Measurements from ENCODE around the gene PDLIM5.
"Not testable (repeated sequence)": the region's sequence is repeated elsewhere in the genome, so short reads cannot be mapped to it uniquely, and the experiment has no call there.

Gene PDLIM5

DNA sequence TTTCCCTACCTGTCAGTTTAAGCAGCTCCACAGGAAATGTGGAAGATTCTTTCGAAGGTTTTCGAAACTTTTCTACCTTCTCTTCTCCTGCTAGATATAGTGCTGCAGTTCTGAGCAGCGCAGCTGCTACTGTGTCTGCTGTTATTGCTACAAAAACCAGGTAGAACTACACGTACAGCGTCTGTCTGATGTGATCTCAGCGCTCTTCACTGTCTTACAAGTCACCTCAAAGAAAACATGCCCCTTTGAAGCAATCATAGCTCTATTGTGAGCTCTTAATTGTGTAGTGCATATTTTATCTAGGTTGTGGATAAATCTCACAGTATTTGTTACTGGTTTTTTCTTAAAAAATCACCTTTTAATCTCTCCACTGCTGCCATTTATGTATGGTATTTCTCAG lies 158.4 kb downstream of the PDLIM5 start:
- Histone ChIP-seq H3K27me3 (ENCODE audit: low read depth, low read length) (no peaks in the 10 kb centered on the region), H3K36me3 (ENCODE audit: control insufficient read depth in 1 of 2, insufficient read depth in 2 of 2, low read length in 2 of 2) (no peaks in the 10 kb centered on the region), H3K9me3 (ENCODE audit: control insufficient read depth in 1 of 2, low read length in 2 of 2) (no peaks in the 10 kb centered on the region), H3K27ac (ENCODE audit: low read length) (no peak overlapping the region), H3K4me3 (ENCODE audit: low read depth in 1 of 2, low read length in 2 of 2) (no peak overlapping the region), H3K4me1 (ENCODE audit: control insufficient read depth in 1 of 2, insufficient read depth in 2 of 2, low read length in 2 of 2) (peaks cover 0 to 6% of the 10 kb centered on the region in 2 donors)

DNA sequence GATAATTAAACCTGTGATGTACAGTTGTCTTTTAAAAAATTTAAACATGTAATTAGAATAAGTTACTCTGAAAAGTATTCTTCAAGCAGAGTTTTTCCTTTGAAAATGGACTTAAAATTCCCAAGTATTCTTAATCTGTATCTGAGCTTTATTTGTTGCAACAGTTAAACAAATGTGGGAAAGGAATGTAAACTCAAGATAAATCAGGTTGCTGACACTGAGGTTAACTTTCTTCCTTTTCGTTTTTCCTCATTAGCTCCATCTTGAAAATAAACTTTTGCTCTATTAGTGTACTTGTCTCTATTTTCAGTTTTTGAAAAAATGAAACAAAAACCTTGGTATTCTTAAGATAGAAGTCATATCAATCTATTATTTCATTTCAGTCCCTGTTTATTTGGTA lies 161.5 kb downstream of the PDLIM5 start:
- Histone ChIP-seq H3K9me3 (ENCODE audit: control insufficient read depth in 1 of 2, low read length in 2 of 2) (no peaks in the 10 kb centered on the region), H3K4me3 (ENCODE audit: low read depth in 1 of 2, low read length in 2 of 2) (no peak overlapping the region), H3K27me3 (ENCODE audit: low read depth, low read length) (no peaks in the 10 kb centered on the region), H3K27ac (ENCODE audit: low read length) (no peak overlapping the region), H3K4me1 (ENCODE audit: control insufficient read depth in 1 of 2, insufficient read depth in 2 of 2, low read length in 2 of 2) (peaks cover 0 to 6% of the 10 kb centered on the region in 2 donors), H3K36me3 (ENCODE audit: control insufficient read depth in 1 of 2, insufficient read depth in 2 of 2, low read length in 2 of 2) (peaks cover 5% of the 10 kb centered on the region in 2 donors)

DNA sequence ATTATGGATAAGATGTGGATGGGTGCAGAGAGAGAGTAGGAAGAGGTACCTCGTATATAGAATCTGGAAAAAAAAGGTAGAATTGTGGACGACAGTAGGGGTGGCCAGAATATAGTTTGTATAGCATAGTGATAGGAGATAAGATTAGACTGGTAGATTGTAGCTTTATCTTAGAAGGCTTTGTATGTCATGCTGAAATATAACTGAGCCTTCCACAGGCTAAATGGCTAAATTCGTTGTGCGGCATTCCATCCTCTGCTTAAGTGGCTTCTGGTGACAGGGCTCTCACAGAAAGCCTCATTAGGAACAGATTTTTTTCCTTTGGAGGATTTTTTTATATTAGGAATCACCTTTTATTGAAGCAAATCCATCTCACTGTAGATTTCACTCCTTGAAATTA lies 163.7 kb downstream of the PDLIM5 start:
- peaks cover 0 to 6% of the 10 kb centered on the region in 2 donors for H3K4me1 ChIP-seq (ENCODE audit: control insufficient read depth in 1 of 2, insufficient read depth in 2 of 2, low read length in 2 of 2)
- H3K36me3 ChIP-seq (ENCODE audit: control insufficient read depth in 1 of 2, insufficient read depth in 2 of 2, low read length in 2 of 2), result peaks cover 13 to 23% of the 10 kb centered on the region in 2 donors
- no peak overlapping the region for H3K27ac ChIP-seq (ENCODE audit: low read length)
- H3K27me3 ChIP-seq (ENCODE audit: low read depth, low read length), result no peaks in the 10 kb centered on the region
- no peak overlapping the region for H3K4me3 ChIP-seq (ENCODE audit: low read depth in 1 of 2, low read length in 2 of 2)
- H3K9me3 ChIP-seq (ENCODE audit: control insufficient read depth in 1 of 2, low read length in 2 of 2), result no peaks in the 10 kb centered on the region

DNA sequence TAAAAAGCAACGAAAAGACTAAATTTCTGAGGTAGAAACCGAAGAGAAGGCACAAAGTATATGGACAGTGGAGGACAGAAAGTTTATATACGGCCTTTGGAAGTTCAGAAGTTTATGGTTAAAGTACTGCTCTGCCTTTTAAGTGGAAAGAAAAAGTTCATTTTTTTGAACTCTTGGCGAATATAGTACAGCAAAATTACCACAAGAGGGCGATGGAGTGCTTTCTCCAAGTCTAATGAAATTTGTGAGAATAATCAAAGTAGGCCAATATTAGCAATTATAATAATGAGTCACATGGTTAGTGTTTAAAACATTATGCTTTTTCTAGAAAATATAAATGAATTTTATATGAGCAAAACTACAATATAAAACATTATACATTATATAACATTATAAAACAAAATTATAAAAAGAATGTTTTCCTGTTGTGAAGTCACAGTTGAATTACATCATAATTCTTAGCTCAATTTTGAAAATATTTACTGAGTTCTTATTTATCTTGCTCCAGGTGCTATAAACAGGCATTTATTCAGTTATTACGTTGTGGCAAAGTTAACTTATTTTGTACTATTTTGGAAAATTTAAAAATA lies 169.8 kb downstream of the PDLIM5 start:
- Histone ChIP-seq H3K27me3 (ENCODE audit: low read depth, low read length) (no peaks in the 10 kb centered on the region), H3K27ac (ENCODE audit: low read length) (no peak overlapping the region), H3K4me1 (ENCODE audit: control insufficient read depth in 1 of 2, insufficient read depth in 2 of 2, low read length in 2 of 2) (no peaks in the 10 kb centered on the region), H3K9me3 (ENCODE audit: control insufficient read depth in 1 of 2, low read length in 2 of 2) (no peaks in the 10 kb centered on the region), H3K36me3 (ENCODE audit: control insufficient read depth in 1 of 2, insufficient read depth in 2 of 2, low read length in 2 of 2) (peaks cover 13 to 23% of the 10 kb centered on the region in 2 donors), H3K4me3 (ENCODE audit: low read depth in 1 of 2, low read length in 2 of 2) (no peak overlapping the region)

- H3K36me3 ChIP-seq (ENCODE audit: control insufficient read depth in 1 of 2, insufficient read depth in 2 of 2, low read length in 2 of 2), result peaks cover 8 to 17% of the 10 kb centered on the region in 2 donors
- no peaks in the 10 kb centered on the region for H3K4me1 ChIP-seq (ENCODE audit: control insufficient read depth in 1 of 2, insufficient read depth in 2 of 2, low read length in 2 of 2)
- H3K27ac ChIP-seq (ENCODE audit: low read length), result no peak overlapping the region
- no peaks in the 10 kb centered on the region for H3K27me3 ChIP-seq (ENCODE audit: low read depth, low read length)
- no peak overlapping the region for H3K4me3 ChIP-seq (ENCODE audit: low read depth in 1 of 2, low read length in 2 of 2)
- H3K9me3 ChIP-seq (ENCODE audit: control insufficient read depth in 1 of 2, low read length in 2 of 2), result no peaks in the 10 kb centered on the region
Observed at GRCh38 chr4:94623126-94623911, 171.6 kb downstream of the PDLIM5 start.

GRCh38 chr4:94626942-94627341 lies 175.2 kb downstream of the PDLIM5 start:
- Histone ChIP-seq H3K27me3 (ENCODE audit: low read depth, low read length) (no peaks in the 10 kb centered on the region), H3K4me1 (ENCODE audit: control insufficient read depth in 1 of 2, insufficient read depth in 2 of 2, low read length in 2 of 2) (peaks cover 0 to 5% of the 10 kb centered on the region in 2 donors), H3K36me3 (ENCODE audit: control insufficient read depth in 1 of 2, insufficient read depth in 2 of 2, low read length in 2 of 2) (peaks cover 0 to 7% of the 10 kb centered on the region in 2 donors), H3K27ac (ENCODE audit: low read length) (no peak overlapping the region), H3K4me3 (ENCODE audit: low read depth in 1 of 2, low read length in 2 of 2) (no peak overlapping the region), H3K9me3 (ENCODE audit: control insufficient read depth in 1 of 2, low read length in 2 of 2) (no peaks in the 10 kb centered on the region)

- H3K27me3 ChIP-seq (ENCODE audit: low read depth, low read length); H3K4me3 ChIP-seq (ENCODE audit: low read depth in 1 of 2, low read length in 2 of 2); H3K4me1 ChIP-seq (ENCODE audit: control insufficient read depth in 1 of 2, insufficient read depth in 2 of 2, low read length in 2 of 2); H3K27ac ChIP-seq (ENCODE audit: low read length); H3K36me3 ChIP-seq (ENCODE audit: control insufficient read depth in 1 of 2, insufficient read depth in 2 of 2, low read length in 2 of 2); H3K9me3 ChIP-seq (ENCODE audit: control insufficient read depth in 1 of 2, low read length in 2 of 2): not testable (repeated sequence)
Observed at GRCh38 chr4:94629058-94629457, 177.3 kb downstream of the PDLIM5 start.

DNA sequence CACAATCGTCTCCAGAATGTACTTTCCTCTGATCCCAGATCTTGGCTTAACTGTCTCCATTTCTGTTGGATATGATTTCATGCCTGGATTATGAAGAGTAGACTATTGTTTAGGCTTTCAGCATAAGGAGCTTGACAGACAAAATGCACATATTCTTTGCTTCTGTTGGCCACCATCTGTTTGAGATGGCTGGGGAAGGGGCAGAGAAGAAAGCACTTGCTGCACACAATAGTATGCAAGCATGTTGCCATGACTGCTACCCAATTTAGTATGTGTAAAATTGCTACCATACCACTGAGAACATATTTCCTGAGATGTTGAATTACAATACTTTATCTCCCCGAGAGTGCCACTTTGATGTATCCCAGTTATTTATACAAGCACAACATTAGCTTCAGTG lies 178.1 kb downstream of the PDLIM5 start:
- peaks cover 0 to 12% of the 10 kb centered on the region in 2 donors for H3K36me3 ChIP-seq (ENCODE audit: control insufficient read depth in 1 of 2, insufficient read depth in 2 of 2, low read length in 2 of 2)
- H3K9me3 ChIP-seq (ENCODE audit: control insufficient read depth in 1 of 2, low read length in 2 of 2), result no peaks in the 10 kb centered on the region
- H3K4me1 ChIP-seq (ENCODE audit: control insufficient read depth in 1 of 2, insufficient read depth in 2 of 2, low read length in 2 of 2), result peaks cover 0 to 5% of the 10 kb centered on the region in 2 donors
- no peaks in the 10 kb centered on the region for H3K27me3 ChIP-seq (ENCODE audit: low read depth, low read length)
- no peak overlapping the region for H3K4me3 ChIP-seq (ENCODE audit: low read depth in 1 of 2, low read length in 2 of 2)
- H3K27ac ChIP-seq (ENCODE audit: low read length), result no peak overlapping the region

DNA sequence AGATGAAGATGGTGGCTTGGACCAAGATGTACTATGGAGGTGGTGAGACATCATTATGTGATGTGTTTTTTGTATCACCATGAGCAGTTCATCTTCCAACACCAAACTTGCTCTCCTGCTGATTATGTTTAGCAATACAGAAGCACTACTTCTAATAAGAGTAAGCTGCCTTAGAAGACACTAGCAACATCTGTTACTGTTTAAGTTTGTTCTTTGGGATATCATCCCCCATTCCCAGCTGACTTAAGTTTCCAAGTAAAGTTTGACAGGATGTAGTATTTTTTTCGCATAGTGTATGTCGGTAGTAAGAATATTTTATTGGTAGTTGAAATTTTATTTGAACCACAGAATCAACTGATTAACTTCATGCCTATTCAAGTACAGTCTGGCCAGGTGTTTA lies 182.5 kb downstream of the PDLIM5 start:
- Histone ChIP-seq H3K36me3 (ENCODE audit: control insufficient read depth in 1 of 2, insufficient read depth in 2 of 2, low read length in 2 of 2) (peaks cover 0 to 12% of the 10 kb centered on the region in 2 donors), H3K4me1 (ENCODE audit: control insufficient read depth in 1 of 2, insufficient read depth in 2 of 2, low read length in 2 of 2) (peaks cover 0 to 5% of the 10 kb centered on the region in 2 donors), H3K27ac (ENCODE audit: low read length) (no peak overlapping the region), H3K4me3 (ENCODE audit: low read depth in 1 of 2, low read length in 2 of 2) (no peak overlapping the region), H3K27me3 (ENCODE audit: low read depth, low read length) (no peaks in the 10 kb centered on the region), H3K9me3 (ENCODE audit: control insufficient read depth in 1 of 2, low read length in 2 of 2) (no peaks in the 10 kb centered on the region)

DNA sequence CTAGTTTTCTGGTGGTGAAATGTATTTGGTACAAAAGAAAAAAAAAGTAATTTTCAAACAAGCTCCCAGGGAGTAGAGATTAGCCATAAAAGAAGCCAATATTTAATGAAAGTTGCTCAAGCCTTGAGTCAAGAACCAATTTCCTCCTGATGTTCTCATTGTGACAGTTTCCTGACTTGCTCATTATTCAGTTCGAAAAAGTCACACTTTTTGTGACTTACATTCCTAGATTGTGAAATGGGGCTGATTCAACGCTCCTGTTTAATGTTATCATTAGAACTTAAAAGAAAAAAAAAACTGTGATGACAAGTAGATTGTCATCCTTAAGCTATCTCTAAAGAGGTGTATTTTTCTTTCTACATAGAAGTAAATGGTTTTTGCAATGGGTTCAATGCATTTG lies 183.4 kb downstream of the PDLIM5 start:
- H3K4me3 ChIP-seq (ENCODE audit: low read depth in 1 of 2, low read length in 2 of 2), result no peak overlapping the region
- H3K9me3 ChIP-seq (ENCODE audit: control insufficient read depth in 1 of 2, low read length in 2 of 2), result no peaks in the 10 kb centered on the region
- no peaks in the 10 kb centered on the region for H3K27me3 ChIP-seq (ENCODE audit: low read depth, low read length)
- peaks cover under 1 to 5% of the 10 kb centered on the region in 2 donors for H3K36me3 ChIP-seq (ENCODE audit: control insufficient read depth in 1 of 2, insufficient read depth in 2 of 2, low read length in 2 of 2)
- no peak overlapping the region for H3K27ac ChIP-seq (ENCODE audit: low read length)
- H3K4me1 ChIP-seq (ENCODE audit: control insufficient read depth in 1 of 2, insufficient read depth in 2 of 2, low read length in 2 of 2), result no peaks in the 10 kb centered on the region

- Histone ChIP-seq H3K4me1 (ENCODE audit: control insufficient read depth in 1 of 2, insufficient read depth in 2 of 2, low read length in 2 of 2) (no peaks in the 10 kb centered on the region), H3K27me3 (ENCODE audit: low read depth, low read length) (no peaks in the 10 kb centered on the region), H3K36me3 (ENCODE audit: control insufficient read depth in 1 of 2, insufficient read depth in 2 of 2, low read length in 2 of 2) (peaks cover 9 to 10% of the 10 kb centered on the region in 2 donors), H3K4me3 (ENCODE audit: low read depth in 1 of 2, low read length in 2 of 2) (no peak overlapping the region), H3K27ac (ENCODE audit: low read length) (no peak overlapping the region), H3K9me3 (ENCODE audit: control insufficient read depth in 1 of 2, low read length in 2 of 2) (no peaks in the 10 kb centered on the region)
Observed at GRCh38 chr4:94636004-94636403, 184.3 kb downstream of the PDLIM5 start.

Measured in muscle layer of duodenum (tissue), 2 donors.